DOHH2 (cell line): ENCODE data around the gene GRID1.

Experiments
- EZH2phosphoT487 ChIP-seq: fragments of 200-600 bp; sonication (generic); IDR thresholded peaks from 2 replicates; pipeline ENCODE4 v1.6.1; 2017; ENCODE audit warnings: borderline replicate concordance, mild to moderate bottlenecking, antibody characterized with exemption, low read length, moderate library complexity, mixed read lengths
- TF ChIP-seq, protein P1 (sequence below): fragments of 200-600 bp; sonication (generic); IDR thresholded peaks from one replicate; pipeline ENCODE4 v1.5.1; 2014; ENCODE audit warnings: antibody characterized with exemption, mild to moderate bottlenecking, low read depth, low read length; ENCODE audit not compliant: poor library complexity, severe bottlenecking

DNA sequence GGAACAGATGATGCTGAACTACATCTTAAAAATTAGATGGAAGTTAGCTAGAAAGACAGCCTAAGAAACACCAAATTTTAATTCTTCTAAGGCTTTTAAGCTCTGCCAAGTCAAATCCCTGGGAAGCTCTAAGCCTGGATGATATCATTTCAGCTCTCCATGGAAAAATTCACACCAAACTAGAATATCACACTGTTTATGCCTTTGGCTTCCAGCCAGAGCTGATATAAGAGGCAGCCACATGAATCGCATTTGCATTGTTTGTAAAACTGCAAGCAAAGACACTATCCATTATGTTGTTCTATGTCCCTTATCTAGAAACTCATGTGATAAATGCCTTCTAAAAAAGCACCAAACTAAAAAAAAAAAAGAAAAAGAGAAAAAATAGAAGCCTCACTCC, 430.4 kb downstream of the GRID1 start:
- no peak for TF ChIP-seq EZH2phosphoT487
- TF ChIP-seq, protein P1, sequence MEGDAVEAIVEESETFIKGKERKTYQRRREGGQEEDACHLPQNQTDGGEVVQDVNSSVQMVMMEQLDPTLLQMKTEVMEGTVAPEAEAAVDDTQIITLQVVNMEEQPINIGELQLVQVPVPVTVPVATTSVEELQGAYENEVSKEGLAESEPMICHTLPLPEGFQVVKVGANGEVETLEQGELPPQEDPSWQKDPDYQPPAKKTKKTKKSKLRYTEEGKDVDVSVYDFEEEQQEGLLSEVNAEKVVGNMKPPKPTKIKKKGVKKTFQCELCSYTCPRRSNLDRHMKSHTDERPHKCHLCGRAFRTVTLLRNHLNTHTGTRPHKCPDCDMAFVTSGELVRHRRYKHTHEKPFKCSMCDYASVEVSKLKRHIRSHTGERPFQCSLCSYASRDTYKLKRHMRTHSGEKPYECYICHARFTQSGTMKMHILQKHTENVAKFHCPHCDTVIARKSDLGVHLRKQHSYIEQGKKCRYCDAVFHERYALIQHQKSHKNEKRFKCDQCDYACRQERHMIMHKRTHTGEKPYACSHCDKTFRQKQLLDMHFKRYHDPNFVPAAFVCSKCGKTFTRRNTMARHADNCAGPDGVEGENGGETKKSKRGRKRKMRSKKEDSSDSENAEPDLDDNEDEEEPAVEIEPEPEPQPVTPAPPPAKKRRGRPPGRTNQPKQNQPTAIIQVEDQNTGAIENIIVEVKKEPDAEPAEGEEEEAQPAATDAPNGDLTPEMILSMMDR = no peak
